ENCODE measurements around the gene TOP2A. TPM values are rescaled to one million over a fixed set of nuclear protein-coding genes. Genes with fewer than 3 reads are reported as not detected.

The TOP2A gene
- polyA plus RNA-seq, 1 of the 3 experiments (the other 2 are of a cell fraction): 20.6 TPM

- H3K36me3 ChIP-seq (replicated peaks in 1 of 2; ENCODE audit: control insufficient read depth in 1 of 2, insufficient read depth in 2 of 2, low read length in 1 of 2): no peaks in the 10 kb centered on the region
- POLR2A ChIA-PET: no interaction called here
- CTCF ChIA-PET: interaction anchor here (0.9 to 57.6 kb wide), 11 partner anchors 9 to 192 kb away, joined by 3 to 1706 read pairs (median 4); partner anchors contain the start of genes CCR7, CDC6, RARA and TOP2A
- H3K79me2 ChIP-seq (ENCODE audit: insufficient read depth): no peaks in the 10 kb centered on the region
- 97% methylated on average over 17 of the region's 18 CpGs for WGBS (ENCODE audit: low lambda C conversion rate)
- no peaks in the 10 kb centered on the region for H3K9me2 ChIP-seq
- no peak for TF ChIP-seq FOXM1 (IDR thresholded peaks at IDR 0.05; ENCODE audit: low read depth)
- TF ChIP-seq TAF1 (IDR thresholded peaks at IDR 0.05; ENCODE audit: borderline replicate concordance, low read depth, low read length): no peak
- no peak for TF ChIP-seq EZH2phosphoT487 (IDR thresholded peaks at IDR 0.05; ENCODE audit: borderline replicate concordance, low read depth)
- TF ChIP-seq FOSL2 (IDR thresholded peaks at IDR 0.05; ENCODE audit: borderline replicate concordance, low read depth): no peak
- no peak for TF ChIP-seq POLR2AphosphoS5 (IDR thresholded peaks at IDR 0.05; ENCODE audit: low read depth, low read length)
- no peak for TF ChIP-seq ELF1 (IDR thresholded peaks at IDR 0.05)
- no peak for TF ChIP-seq IRF3 (IDR thresholded peaks at IDR 0.05; ENCODE audit: low read depth, low read length)
- no peak for TF ChIP-seq NRF1 (IDR thresholded peaks at IDR 0.05; ENCODE audit: low read depth, low read length)
- no peak for TF ChIP-seq YY1 (IDR thresholded peaks at IDR 0.05; ENCODE audit: low read depth)
- TF ChIP-seq SMC3 (IDR thresholded peaks at IDR 0.05; ENCODE audit: low read depth, low read length): no peak
- no peak for TF ChIP-seq ZBTB33 (IDR thresholded peaks at IDR 0.05; ENCODE audit: borderline replicate concordance, low read depth)
- no peak for TF ChIP-seq USF2 (IDR thresholded peaks at IDR 0.05; ENCODE audit: borderline replicate concordance, low read depth, low read length)
- TF ChIP-seq RXRA (IDR thresholded peaks at IDR 0.05; ENCODE audit: borderline replicate concordance, low read depth): no peak
- no peak for TF ChIP-seq CHD2 (IDR thresholded peaks at IDR 0.05; ENCODE audit: low read length, partially characterized antibody)
- TF ChIP-seq MXI1 (IDR thresholded peaks at IDR 0.05; ENCODE audit: low read depth, low read length): no peak
- no peak for TF ChIP-seq FOXJ3 (CRISPR knock-in tag; IDR thresholded peaks at IDR 0.05)
- TF ChIP-seq CTCF (IDR thresholded peaks at IDR 0.05): no peak
- no peak overlapping the region for H2AFZ ChIP-seq (ENCODE audit: low read depth)
- DNase-seq: no peak
- H3K27me3 ChIP-seq (ENCODE audit: insufficient read depth): no peaks in the 10 kb centered on the region
- H3K4me1 ChIP-seq (ENCODE audit: control insufficient read depth in 1 of 2, insufficient read depth in 2 of 2, low read depth in 1 of 2, low read length in 1 of 2): peaks cover 0 to 15% of the 10 kb centered on the region in 2 experiments; a peak in 1 of 4 replicates
- no peak overlapping the region for H3K9ac ChIP-seq
- no peaks in the 10 kb centered on the region for H3F3A ChIP-seq (replicated peaks; ENCODE audit: insufficient read depth)
- H3K9me3 ChIP-seq: no peaks in the 10 kb centered on the region
- H3K4me2 ChIP-seq: no peak overlapping the region
- no peak overlapping the region for H3K4me3 ChIP-seq (ENCODE audit: low read depth in 2 of 2, low read length in 1 of 2)
- H3K27ac ChIP-seq (ENCODE audit: low read depth in 2 of 2, low read length in 1 of 2): no peak overlapping the region
- no peaks in the 10 kb centered on the region for H4K20me1 ChIP-seq (ENCODE audit: insufficient read depth)
Measured at GRCh38 chr17:40366076-40366860, 51.4 kb downstream of the TOP2A start.
